ENCODE data around the gene PRL.

PRL gene

GRCh38 chr6:22290045-22290444 is 6.8 kb downstream of the PRL start:
- no peak for DNase-seq

- no peak for DNase-seq
Observed at GRCh38 chr6:22288721-22289120, 8.1 kb downstream of the PRL start.

GRCh38 chr6:22284666-22285065 is 12.2 kb downstream of the PRL start:
- no peak for DNase-seq

- no peak for DNase-seq
Observed at GRCh38 chr6:22281341-22282085, 15.3 kb downstream of the PRL start.

- no peak for DNase-seq
Observed at GRCh38 chr6:22279427-22279826, 17.4 kb downstream of the PRL start.

- DNase-seq = no peak
Observed at GRCh38 chr6:22271081-22271480, 25.8 kb downstream of the PRL start.

GRCh38 chr6:22263748-22264147 is 33.1 kb downstream of the PRL start:
- DNase-seq = no peak

- DNase-seq = no peak
Observed at GRCh38 chr6:22254886-22255285, 42.0 kb downstream of the PRL start.

- no peak for DNase-seq
Observed at GRCh38 chr6:22253955-22254655, 42.7 kb downstream of the PRL start.

GRCh38 chr6:22251348-22251747 is 45.5 kb downstream of the PRL start:
- DNase-seq = no peak

GRCh38 chr6:22250486-22250885 is 46.4 kb downstream of the PRL start:
- DNase-seq = no peak

- DNase-seq = no peak
Observed at GRCh38 chr6:22249711-22250350, 47.0 kb downstream of the PRL start.

GRCh38 chr6:22248513-22249308 is 48.1 kb downstream of the PRL start:
- no peak for DNase-seq

- DNase-seq = no peak
Observed at GRCh38 chr6:22247916-22248482, 48.8 kb downstream of the PRL start.

- DNase-seq = no peak
Observed at GRCh38 chr6:22240025-22240424, 56.8 kb downstream of the PRL start.

GRCh38 chr6:22239261-22239921 is 57.4 kb downstream of the PRL start:
- no peak for DNase-seq

GRCh38 chr6:22238861-22239260 is 58.0 kb downstream of the PRL start:
- DNase-seq = no peak

- no peak for DNase-seq
Observed at GRCh38 chr6:22237526-22237925, 59.3 kb downstream of the PRL start.
